ENCODE measurements around the gene LSP1.

The LSP1 gene

GRCh38 chr11:1917523-1918435 is 64.9 kb downstream of the LSP1 start:
- DNase-seq = no peak
- Mint-ChIP-seq H3K27me3 (ENCODE audit: low read depth, poor library complexity) (peaks cover 7% of the 10 kb centered on the region), H3K27ac (no peak overlapping the region), H3K9me3 (no peaks in the 10 kb centered on the region), H3K4me1 (peaks cover 35% of the 10 kb centered on the region), H3K4me3 (no peak overlapping the region), H3K36me3 (ENCODE audit: low read depth) (no peaks in the 10 kb centered on the region)
- peak; percentile 53 for TF ChIP-seq CTCF (IDR thresholded peaks at IDR 0.05)

GRCh38 chr11:1918436-1919315 is 65.8 kb downstream of the LSP1 start:
- peaks cover 6% of the 10 kb centered on the region for H3K27me3 Mint-ChIP-seq (ENCODE audit: low read depth, poor library complexity)
- no peak overlapping the region for H3K4me3 Mint-ChIP-seq
- no peaks in the 10 kb centered on the region for H3K9me3 Mint-ChIP-seq
- TF ChIP-seq CTCF (IDR thresholded peaks at IDR 0.05) = no peak
- H3K36me3 Mint-ChIP-seq (ENCODE audit: low read depth) = no peaks in the 10 kb centered on the region
- DNase-seq = no peak
- H3K4me1 Mint-ChIP-seq = peaks cover 43% of the 10 kb centered on the region
- no peak overlapping the region for H3K27ac Mint-ChIP-seq

- Mint-ChIP-seq H3K27me3 (ENCODE audit: low read depth, poor library complexity) (peaks cover 7% of the 10 kb centered on the region), H3K4me1 (peaks cover 41% of the 10 kb centered on the region), H3K27ac (no peak within 1 kb of the TSS), H3K4me3 (no peak within 1 kb of the TSS), H3K9me3 (no peaks in the 10 kb centered on the region), H3K36me3 (ENCODE audit: low read depth) (no peaks in the 10 kb centered on the region)
- no peak for TF ChIP-seq CTCF (IDR thresholded peaks at IDR 0.05)
- DNase-seq = no peak
Measured at GRCh38 chr11:1919391-1920127, 66.7 kb downstream of the LSP1 start, which contains the start of gene TNNT3. TNNT3 (plus strand) TSS chr11:1919703; CDS start chr11:1922875, 3,172 bp downstream.

GRCh38 chr11:1920128-1920908 is 67.4 kb downstream of the LSP1 start:
- H3K9me3 Mint-ChIP-seq = no peaks in the 10 kb centered on the region
- H3K4me1 Mint-ChIP-seq = peaks cover 33% of the 10 kb centered on the region
- no peak for TF ChIP-seq CTCF (IDR thresholded peaks at IDR 0.05)
- no peak for DNase-seq
- H3K27me3 Mint-ChIP-seq (ENCODE audit: low read depth, poor library complexity) = peaks cover 7% of the 10 kb centered on the region
- no peaks in the 10 kb centered on the region for H3K36me3 Mint-ChIP-seq (ENCODE audit: low read depth)
- no peak overlapping the region for H3K4me3 Mint-ChIP-seq
- H3K27ac Mint-ChIP-seq = no peak overlapping the region

- Mint-ChIP-seq H3K9me3 (no peaks in the 10 kb centered on the region), H3K27ac (no peak overlapping the region), H3K36me3 (ENCODE audit: low read depth) (no peaks in the 10 kb centered on the region), H3K4me1 (peaks cover 29% of the 10 kb centered on the region), H3K4me3 (no peak overlapping the region), H3K27me3 (ENCODE audit: low read depth, poor library complexity) (peaks cover 7% of the 10 kb centered on the region)
- no peak for TF ChIP-seq CTCF (IDR thresholded peaks at IDR 0.05)
- DNase-seq = no peak
Measured at GRCh38 chr11:1920909-1921573, 68.2 kb downstream of the LSP1 start.
